Ishikawa (cell line): ENCODE results near the gene TMEM235.

Experiments used
- CEBPB ChIP-seq: IDR thresholded peaks from 2 replicates; pipeline ENCODE4 v1.6.1; 2012
- CREB1 ChIP-seq: IDR thresholded peaks from 2 replicates; pipeline ENCODE4 v1.6.1; 2012; ENCODE audit warnings: low read depth
- EGR1 ChIP-seq: IDR thresholded peaks from 2 replicates; pipeline ENCODE4 v1.6.1; 2012
- EP300 ChIP-seq: IDR thresholded peaks from 2 replicates; pipeline ENCODE4 v1.6.1; 2012; ENCODE audit warnings: borderline replicate concordance
- FOXM1 ChIP-seq: IDR thresholded peaks from 2 replicates; pipeline ENCODE4 v1.6.1; 2012; ENCODE audit warnings: low read depth, borderline replicate concordance
- NFIC ChIP-seq: IDR thresholded peaks from 2 replicates; pipeline ENCODE4 v1.6.1; 2012
- RAD21 ChIP-seq: IDR thresholded peaks from 2 replicates; pipeline ENCODE4 v1.6.1; 2012; ENCODE audit warnings: low read depth
- TAF1 ChIP-seq: IDR thresholded peaks from 2 replicates; pipeline ENCODE4 v1.6.1; 2012; ENCODE audit warnings: low read depth, mild to moderate bottlenecking
- TCF12 ChIP-seq: IDR thresholded peaks from 2 replicates; pipeline ENCODE4 v1.6.1; 2012; ENCODE audit warnings: low read depth
- TEAD4 ChIP-seq: IDR thresholded peaks from 2 replicates; pipeline ENCODE4 v1.6.1; 2012
- YY1 ChIP-seq: IDR thresholded peaks from 2 replicates; pipeline ENCODE4 v1.6.1; 2012; ENCODE audit warnings: low read depth
- ZBTB7A ChIP-seq: IDR thresholded peaks from 2 replicates; pipeline ENCODE4 v1.6.1; 2012; ENCODE audit warnings: low read depth
- TF ChIP-seq, protein P1 (sequence below): IDR thresholded peaks from 2 replicates; pipeline ENCODE4 v1.6.1; 2012; ENCODE audit warnings: low read depth, mild to moderate bottlenecking
- TF ChIP-seq, protein P2 (sequence below): IDR thresholded peaks from 2 replicates; pipeline ENCODE4 v1.6.1; 2012
- TF ChIP-seq, protein P3 (sequence below): IDR thresholded peaks from 2 replicates; pipeline ENCODE4 v1.6.1; 2012

Gene TMEM235

DNA sequence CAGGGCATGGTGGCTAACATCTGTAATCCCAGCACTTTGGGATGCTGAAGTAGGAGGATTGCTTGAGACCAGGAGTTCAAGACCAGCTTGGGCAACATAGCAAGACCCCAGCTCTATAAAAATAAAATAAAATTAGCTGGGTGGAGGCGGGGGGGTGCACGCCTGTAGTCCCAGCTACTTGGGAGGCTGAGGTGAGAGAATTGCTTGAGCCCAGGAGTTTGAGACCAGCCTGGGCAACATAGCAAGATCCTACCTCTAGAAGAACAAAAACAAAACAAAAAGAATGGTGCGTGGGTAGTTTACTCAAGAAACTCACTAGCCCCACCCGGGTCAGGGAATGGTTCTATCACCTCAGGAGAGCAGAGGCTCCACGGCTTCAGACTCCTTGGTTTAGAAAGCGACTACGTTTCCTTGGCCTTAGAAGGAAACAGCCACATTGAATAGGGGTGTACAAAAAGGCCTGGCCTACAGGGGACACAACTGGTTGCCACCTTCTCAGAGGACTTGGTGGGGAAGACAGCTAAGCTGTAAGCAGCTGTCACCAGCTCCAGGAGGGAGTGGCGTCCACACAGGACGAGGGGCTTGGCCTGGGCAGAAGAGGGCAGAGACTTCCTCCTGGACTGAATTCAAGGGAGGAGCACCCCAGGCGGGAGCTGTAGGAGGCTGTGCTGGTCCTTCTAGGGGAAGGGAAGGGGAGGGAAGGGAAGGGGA is 45.3 kb upstream of the TMEM235 start:
- TF ChIP-seq FOXM1 (no peak), TEAD4 (no peak), EP300 (no peak), RAD21 (no peak), NFIC (no peak), TAF1 (no peak), CREB1 (no peak), ZBTB7A (no peak), EGR1 (no peak), CEBPB (no peak), TCF12 (no peak), YY1 (no peak)
- TF ChIP-seq, protein P1, sequence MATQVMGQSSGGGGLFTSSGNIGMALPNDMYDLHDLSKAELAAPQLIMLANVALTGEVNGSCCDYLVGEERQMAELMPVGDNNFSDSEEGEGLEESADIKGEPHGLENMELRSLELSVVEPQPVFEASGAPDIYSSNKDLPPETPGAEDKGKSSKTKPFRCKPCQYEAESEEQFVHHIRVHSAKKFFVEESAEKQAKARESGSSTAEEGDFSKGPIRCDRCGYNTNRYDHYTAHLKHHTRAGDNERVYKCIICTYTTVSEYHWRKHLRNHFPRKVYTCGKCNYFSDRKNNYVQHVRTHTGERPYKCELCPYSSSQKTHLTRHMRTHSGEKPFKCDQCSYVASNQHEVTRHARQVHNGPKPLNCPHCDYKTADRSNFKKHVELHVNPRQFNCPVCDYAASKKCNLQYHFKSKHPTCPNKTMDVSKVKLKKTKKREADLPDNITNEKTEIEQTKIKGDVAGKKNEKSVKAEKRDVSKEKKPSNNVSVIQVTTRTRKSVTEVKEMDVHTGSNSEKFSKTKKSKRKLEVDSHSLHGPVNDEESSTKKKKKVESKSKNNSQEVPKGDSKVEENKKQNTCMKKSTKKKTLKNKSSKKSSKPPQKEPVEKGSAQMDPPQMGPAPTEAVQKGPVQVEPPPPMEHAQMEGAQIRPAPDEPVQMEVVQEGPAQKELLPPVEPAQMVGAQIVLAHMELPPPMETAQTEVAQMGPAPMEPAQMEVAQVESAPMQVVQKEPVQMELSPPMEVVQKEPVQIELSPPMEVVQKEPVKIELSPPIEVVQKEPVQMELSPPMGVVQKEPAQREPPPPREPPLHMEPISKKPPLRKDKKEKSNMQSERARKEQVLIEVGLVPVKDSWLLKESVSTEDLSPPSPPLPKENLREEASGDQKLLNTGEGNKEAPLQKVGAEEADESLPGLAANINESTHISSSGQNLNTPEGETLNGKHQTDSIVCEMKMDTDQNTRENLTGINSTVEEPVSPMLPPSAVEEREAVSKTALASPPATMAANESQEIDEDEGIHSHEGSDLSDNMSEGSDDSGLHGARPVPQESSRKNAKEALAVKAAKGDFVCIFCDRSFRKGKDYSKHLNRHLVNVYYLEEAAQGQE, result no peak
- TF ChIP-seq, protein P2, sequence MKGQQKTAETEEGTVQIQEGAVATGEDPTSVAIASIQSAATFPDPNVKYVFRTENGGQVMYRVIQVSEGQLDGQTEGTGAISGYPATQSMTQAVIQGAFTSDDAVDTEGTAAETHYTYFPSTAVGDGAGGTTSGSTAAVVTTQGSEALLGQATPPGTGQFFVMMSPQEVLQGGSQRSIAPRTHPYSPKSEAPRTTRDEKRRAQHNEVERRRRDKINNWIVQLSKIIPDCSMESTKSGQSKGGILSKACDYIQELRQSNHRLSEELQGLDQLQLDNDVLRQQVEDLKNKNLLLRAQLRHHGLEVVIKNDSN, result no peak
- TF ChIP-seq, protein P3, sequence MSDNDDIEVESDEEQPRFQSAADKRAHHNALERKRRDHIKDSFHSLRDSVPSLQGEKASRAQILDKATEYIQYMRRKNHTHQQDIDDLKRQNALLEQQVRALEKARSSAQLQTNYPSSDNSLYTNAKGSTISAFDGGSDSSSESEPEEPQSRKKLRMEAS, result no peak

DNA sequence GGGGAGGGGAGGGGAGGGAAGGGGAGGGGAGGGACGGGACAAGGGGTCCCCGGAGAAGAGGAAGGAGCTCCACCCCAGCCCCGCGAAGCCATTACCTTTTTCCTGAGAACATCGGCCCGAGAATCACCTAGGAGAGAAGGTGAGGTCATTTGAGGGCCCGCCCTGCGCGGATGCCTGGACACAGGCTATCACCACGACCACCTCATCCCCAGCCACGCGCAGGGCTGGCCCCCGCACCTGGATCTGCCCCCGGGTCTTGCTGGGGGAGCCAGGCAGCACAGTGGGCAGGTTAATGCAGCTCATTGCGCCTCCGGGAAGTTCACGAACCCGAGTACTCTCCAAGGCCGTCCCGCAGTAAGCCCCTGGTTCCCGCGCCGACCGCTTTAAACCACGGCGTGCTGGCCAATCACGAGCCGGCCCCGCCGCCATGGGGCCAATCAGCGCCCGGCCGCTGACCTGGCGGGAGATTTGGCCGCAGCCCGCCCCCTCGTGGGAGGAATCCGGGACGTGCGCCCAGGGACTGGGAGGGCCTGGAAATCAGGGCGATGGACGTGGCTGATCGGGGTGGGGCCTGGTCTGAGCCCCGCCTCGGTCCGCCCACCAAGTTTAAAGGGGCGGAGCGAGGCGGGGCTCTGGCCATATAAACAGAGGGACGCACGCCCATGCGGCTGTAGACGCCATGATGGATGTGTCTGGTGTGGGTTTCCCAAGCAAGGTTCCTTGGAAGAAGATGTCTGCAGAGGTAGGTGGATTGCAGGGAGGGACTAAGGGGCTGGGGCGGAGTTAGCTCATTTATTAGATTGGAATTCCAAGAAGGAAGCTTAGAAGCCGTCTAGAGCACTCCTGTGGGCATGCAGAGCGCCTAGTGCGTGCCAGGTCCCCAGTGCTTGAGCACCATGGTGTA is 44.5 kb upstream of the TMEM235 start, which contains the start of the genes AFMID and TK1:
AFMID (plus strand) TSS at position 671 of the 904 bp plus-strand sequence; CDS start at position 680, 9 bp downstream.
TK1 (minus strand) TSS at position 361 of the 904 bp plus-strand sequence; CDS start at position 303, 58 bp downstream.
- TF ChIP-seq TAF1 (peak; percentile 58; the same call in 1 of the 2 replicates), YY1 (peak; percentile 90), TCF12 (no peak), CREB1 (peak; percentile 23; the same call in 1 of the 2 replicates), CEBPB (no peak), FOXM1 (peak; percentile 90), TEAD4 (peak; percentile 95), NFIC (no peak), EGR1 (0 out of 2 replicates have a peak, but pooled peaks have one; percentile 22), ZBTB7A (peak; percentile 51; the same call in 1 of the 2 replicates)
- TF ChIP-seq, protein P3, result peak; percentile 78
- TF ChIP-seq, protein P2, result peak; percentile 46
- TF ChIP-seq, protein P1, result no peak

DNA sequence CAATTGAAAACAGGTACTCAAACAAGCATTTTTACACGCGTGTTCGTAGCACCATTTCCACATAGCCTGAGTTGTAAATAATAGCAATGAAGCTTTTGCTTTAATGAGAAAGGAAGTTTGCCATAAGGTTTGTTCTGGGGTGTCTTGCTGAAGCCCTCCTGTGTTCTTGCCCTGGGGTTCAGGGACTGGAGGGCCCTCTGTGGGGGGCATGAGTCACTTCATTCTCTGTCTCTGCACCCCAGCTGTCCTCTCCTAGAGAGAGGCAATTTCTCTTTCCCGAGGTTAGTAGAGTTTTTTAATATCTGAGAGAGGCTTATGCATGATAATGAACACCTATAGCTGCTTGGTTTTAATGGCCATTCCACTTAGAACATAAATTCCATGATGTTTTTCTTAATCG is 34.7 kb upstream of the TMEM235 start:
- TF ChIP-seq NFIC (no peak), FOXM1 (no peak), EGR1 (no peak), TEAD4 (no peak)

DNA sequence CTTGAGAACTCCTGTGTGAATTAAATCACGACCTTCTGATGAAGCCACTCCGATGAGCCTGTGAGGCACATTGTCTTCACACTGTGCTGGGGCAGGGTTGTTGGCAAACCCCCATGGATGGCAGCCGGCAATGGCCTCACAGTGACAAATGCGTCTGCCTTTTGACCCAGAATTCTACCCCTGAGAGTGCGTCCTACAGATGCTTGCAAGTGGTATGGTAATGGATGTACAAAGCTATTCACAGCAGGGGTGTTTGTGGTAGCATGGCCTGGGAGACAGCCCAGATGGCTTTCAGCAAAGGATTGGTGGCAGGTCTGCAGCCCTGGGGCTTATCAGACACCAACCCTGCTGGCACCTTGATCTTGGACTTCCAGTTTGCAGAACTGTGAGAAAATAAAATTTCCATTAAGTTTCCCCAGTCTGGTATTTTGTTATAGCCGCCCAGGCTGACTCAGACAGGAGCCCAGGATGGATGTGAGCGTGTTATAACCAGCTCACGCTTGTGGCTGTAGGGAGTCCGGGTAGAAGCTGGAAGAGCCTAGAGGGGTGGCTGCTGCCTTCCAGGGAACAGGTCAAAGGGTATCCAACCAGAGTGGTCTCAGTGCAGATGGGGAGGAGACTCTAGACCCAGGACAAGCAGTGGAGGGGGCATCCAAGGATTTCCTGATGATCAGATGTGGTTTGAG is 34.1 kb upstream of the TMEM235 start:
- no peak for TF ChIP-seq ZBTB7A
- TF ChIP-seq RAD21, result no peak
- TF ChIP-seq CREB1, result no peak
- TF ChIP-seq, protein P2, result no peak
- TF ChIP-seq, protein P1, result no peak
- no peak for TF ChIP-seq TAF1
